Measurements from ENCODE around the gene ACTL6B.
A peak's percentile ranks its signal among the peaks of the same experiment; 100 is the strongest.

ACTL6B gene

GRCh38 chr7:100683659-100684533, 27.6 kb upstream of the ACTL6B start:
- DNase-seq (ENCODE audit: low spot score), result no peak

- DNase-seq (ENCODE audit: low spot score), result no peak
Observed at GRCh38 chr7:100682991-100683658, 26.9 kb upstream of the ACTL6B start.

DNA sequence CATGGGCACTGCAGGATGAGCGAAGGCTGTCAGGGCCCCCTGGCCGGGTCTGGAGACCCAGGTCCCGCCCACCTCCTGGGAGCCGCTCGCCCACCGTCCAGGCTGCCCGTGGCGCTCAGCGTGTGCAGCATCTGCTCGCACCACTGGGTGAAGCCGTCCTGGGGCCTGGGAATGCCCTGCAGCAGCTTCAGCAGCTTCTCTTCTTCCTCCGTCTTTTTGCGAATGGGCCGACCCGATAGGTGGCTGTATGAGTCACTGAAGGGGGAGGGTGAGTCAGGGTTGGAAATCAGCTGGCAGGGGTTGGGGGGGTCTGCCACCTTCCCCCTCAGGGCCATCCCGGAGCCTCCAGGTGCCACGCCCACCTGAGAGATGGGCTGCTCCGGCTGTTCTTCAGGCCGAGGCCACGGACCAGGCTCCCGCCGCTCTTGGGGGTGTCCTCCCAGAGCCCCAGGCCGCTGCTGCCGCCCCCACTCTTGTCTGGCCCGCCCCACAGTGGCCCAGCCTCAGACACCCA, 26.0 kb upstream of the ACTL6B start:
- DNase-seq (ENCODE audit: low spot score), result no peak

DNA sequence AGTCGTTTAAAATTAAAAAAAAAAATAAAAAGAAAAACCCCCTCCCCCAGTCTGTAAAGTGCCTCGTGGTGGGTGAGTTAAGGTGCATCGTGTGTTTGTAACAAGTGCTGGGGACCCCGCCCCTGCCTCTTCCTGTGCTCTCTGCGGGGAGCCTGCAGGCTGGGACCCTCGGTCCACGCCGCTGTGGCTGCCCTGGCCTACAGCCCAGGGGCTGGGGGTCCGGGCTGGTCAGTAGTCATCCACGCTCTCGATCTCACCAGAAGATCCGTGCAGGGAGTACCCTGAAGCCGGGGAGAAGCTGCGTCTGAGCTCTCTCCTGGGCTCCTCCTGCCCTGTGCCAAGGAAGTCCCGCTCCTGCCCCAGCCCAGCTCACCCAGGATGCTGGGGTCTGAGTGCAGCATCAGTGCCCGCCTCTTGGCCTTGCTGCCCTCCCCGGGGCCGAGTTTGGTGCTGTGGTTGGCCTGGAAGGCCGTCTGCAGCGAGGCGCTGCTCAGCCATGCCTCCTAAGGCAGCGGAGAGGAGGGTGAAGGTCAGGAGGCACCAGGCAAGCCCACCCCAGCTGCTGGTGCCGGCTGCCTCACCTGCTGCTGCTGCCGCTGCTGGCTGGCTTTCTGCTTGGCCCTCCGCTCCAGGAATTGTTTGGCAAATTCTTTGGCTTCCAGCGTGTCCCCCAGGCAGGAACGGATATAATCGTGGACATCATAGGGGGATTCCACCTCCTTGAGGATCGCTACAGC, 25.4 kb upstream of the ACTL6B start:
- DNase-seq (ENCODE audit: low spot score), result no peak

- DNase-seq (ENCODE audit: low spot score), result no peak
Observed at GRCh38 chr7:100680576-100681271, 24.5 kb upstream of the ACTL6B start.

DNA sequence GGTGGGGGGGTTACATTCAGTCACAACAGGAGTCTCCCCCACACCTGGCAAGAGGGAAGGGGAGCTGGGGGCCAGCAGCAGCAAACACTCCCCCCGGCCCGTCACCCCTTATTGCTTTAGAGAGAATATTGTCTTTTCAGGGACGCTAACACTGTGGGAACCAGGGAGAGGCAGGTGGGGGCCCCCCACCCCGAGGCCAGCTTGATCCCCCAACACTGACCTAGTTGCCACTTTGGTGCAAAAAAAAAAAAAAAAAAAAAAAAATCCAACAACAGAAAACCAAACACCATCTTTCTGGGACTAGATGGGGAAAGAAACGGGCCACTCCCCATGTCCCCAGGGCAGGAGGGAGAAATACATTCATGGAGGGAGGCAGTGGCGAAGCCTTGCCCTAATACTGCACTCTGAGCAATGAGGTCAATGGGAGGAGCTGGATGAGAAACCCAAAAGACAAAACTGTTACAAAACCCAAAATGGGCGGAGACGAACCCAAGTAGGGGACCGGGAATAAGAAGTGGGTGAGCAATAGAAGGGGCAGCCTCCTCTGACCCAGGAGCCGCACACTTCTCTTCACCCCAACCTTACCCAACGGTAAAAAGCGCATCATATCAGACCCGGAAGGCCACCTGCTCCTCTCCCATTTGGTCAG, 23.8 kb upstream of the ACTL6B start:
- no peak for DNase-seq (ENCODE audit: low spot score)

- no peak for DNase-seq (ENCODE audit: low spot score)
Observed at GRCh38 chr7:100679129-100679926, 23.1 kb upstream of the ACTL6B start.

- DNase-seq (ENCODE audit: low spot score), result no peak
Observed at GRCh38 chr7:100678291-100678984, 22.2 kb upstream of the ACTL6B start.

- no peak for DNase-seq (ENCODE audit: low spot score)
Observed at GRCh38 chr7:100677308-100678267, 21.3 kb upstream of the ACTL6B start.

GRCh38 chr7:100676501-100677306, 20.5 kb upstream of the ACTL6B start:
- no peak for DNase-seq (ENCODE audit: low spot score)

DNA sequence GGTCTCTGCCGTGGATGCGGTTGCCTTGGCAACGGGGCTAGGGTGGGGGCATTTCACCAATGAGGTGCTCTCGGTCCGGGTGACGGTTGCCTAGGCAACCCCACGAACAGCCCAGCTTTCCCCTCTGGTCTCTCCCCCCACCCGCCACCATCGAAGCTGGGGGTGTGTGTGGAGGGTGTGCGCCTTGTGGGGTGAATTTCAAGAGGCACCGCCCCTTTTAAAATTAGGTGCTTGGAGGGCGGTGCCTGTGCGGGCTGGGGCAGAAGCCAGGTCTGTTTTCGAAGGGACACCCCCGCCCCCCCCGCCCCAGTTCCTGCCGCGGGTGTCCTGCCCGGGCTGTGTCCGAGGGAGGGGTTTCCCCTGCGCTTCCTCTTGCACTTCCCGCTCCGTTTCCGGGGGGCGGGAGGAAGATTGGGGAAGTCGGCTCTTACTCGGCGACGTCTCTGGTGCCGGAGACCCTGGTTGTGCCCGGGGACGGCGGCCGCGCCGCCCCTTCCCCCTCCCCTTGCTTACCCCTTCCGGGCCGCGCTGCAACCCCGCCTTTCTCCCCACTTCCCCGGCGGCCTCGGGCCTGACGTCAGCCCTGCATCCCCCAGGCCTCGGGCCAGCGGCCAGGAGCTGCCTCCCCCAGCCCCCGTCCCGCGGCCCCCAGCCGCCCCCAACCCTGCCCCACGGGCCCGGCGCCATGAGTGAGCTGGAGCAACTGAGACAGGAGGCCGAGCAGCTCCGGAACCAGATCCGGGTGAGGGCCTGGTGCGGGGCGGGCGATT, 19.5 kb upstream of the ACTL6B start:
- DNase-seq (ENCODE audit: low spot score), result peak; percentile 88

GRCh38 chr7:100675105-100675451, 18.8 kb upstream of the ACTL6B start:
- no peak for DNase-seq (ENCODE audit: low spot score)

GRCh38 chr7:100674411-100675104, 18.3 kb upstream of the ACTL6B start:
- DNase-seq (ENCODE audit: low spot score), result peak; percentile 70

- peak; percentile 63 for DNase-seq (ENCODE audit: low spot score)
Observed at GRCh38 chr7:100673942-100674410, 17.7 kb upstream of the ACTL6B start.

- peak; percentile 99 for DNase-seq (ENCODE audit: low spot score)
Observed at GRCh38 chr7:100673302-100673941, 17.2 kb upstream of the ACTL6B start, which contains the start of gene GNB2. Gene GNB2 (plus strand): TSS chr7:100673740. CDS start chr7:100676266, 2,526 bp downstream.
